Calu3 (cell line): ENCODE measurements around the gene FBXL12. TPM values are rescaled to one million over a fixed set of nuclear protein-coding genes. Genes with fewer than 3 reads are reported as not detected.

ENCODE experiments used
- Bru-seq: library from RNA; stranded (reverse); fragments of 400-500 nt; gene quantifications from one replicate; lab custom pipeline; 2021; lab: Mats Ljungman, UMichigan
- BruChase-seq, 2 experiments: library from RNA; stranded (reverse); fragments of 400-500 nt; gene quantifications; one replicate each; lab custom pipeline; 2021; lab: Mats Ljungman, UMichigan
- BruUV-seq: library from RNA; stranded (reverse); fragments of 400-500 nt; replicated peaks from 2 replicates; lab custom pipeline; 2021; lab: Mats Ljungman, UMichigan
- CTCF ChIA-PET: fragments of 300-600 bp; sonication (Branson Sonifier 250); formaldehyde crosslinking; loops from one replicate; lab custom pipeline; 2022; ENCODE audit warnings: antibody characterized with exemption; lab: Charles Lee
- DNase-seq: peaks from one replicate; pipeline ENCODE4 v3.0.0; 2022
- H3K27ac Mint-ChIP-seq: one replicate; pipeline ENCODE4 v1.8.0; 2022; ENCODE audit warnings: mixed read lengths; ENCODE audit not compliant: unreplicated experiment
- H3K27me3 Mint-ChIP-seq: one replicate; pipeline ENCODE4 v1.8.0; 2022; ENCODE audit warnings: mixed read lengths; ENCODE audit not compliant: unreplicated experiment
- H3K36me3 Mint-ChIP-seq: one replicate; pipeline ENCODE4 v1.8.0; 2022; ENCODE audit warnings: mild to moderate bottlenecking, moderate library complexity, mixed read lengths; ENCODE audit not compliant: insufficient read depth, unreplicated experiment
- H3K4me1 Mint-ChIP-seq: one replicate; pipeline ENCODE4 v1.8.0; 2022; ENCODE audit warnings: mild to moderate bottlenecking, low read depth, mixed read lengths; ENCODE audit not compliant: unreplicated experiment
- H3K4me3 Mint-ChIP-seq: one replicate; pipeline ENCODE4 v1.8.0; 2022; ENCODE audit warnings: mild to moderate bottlenecking, low read depth, moderate library complexity, mixed read lengths; ENCODE audit not compliant: unreplicated experiment
- H3K9me3 Mint-ChIP-seq: one replicate; pipeline ENCODE4 v1.8.0; 2022; ENCODE audit warnings: low read depth, mixed read lengths; ENCODE audit not compliant: unreplicated experiment
- CTCF ChIP-seq: fragments of 200-600 bp; IDR thresholded peaks from one replicate; pipeline ENCODE4 v1.8.0; 2022; ENCODE audit warnings: antibody characterized with exemption; ENCODE audit not compliant: unreplicated experiment
- intact Hi-C: fragments of 100-400 bp; cut with micrococcal nuclease; formaldehyde crosslinking; loops from one replicate; pipeline ENCODE4 v1.10.0; 2022; ENCODE audit not compliant: unreplicated experiment
- long read RNA-seq: library from polyadenylated mRNA; stranded (forward); transcript quantifications from one replicate; pipeline ENCODE4 v2.0.0, GENCODE V29; 2022
- total RNA-seq: library from RNA; stranded (reverse); gene quantifications from 2 replicates; pipeline ENCODE4 v1.2.3, GENCODE V29; 2022

The FBXL12 gene
- total RNA-seq = 20.7 and 21.4 TPM in 2 replicates
- percentile 64 among the genes with signal in this experiment for Bru-seq, nascent RNA
- percentile 58 among the genes with signal in this experiment for BruChase-seq, experiment 1, labeled RNA remaining after a 6-hour chase
- percentile 62 among the genes with signal in this experiment for BruChase-seq, experiment 2, labeled RNA remaining after a 2-hour chase
- long read RNA-seq, transcript FBXL12-201 (3 exons, 1,852 nt) = major isoform, 6 of 16 reads
- long read RNA-seq, partial matches to known transcripts = 0 of 16 reads
- long read RNA-seq, other reads (novel, unspliced or antisense) = 7 of 16 reads

GRCh38 chr19:9818734-9819595, at the start of gene FBXL12:
Gene FBXL12, minus strand, starts transcription at chr19:9819079. Its CDS starts 266 bp downstream, at chr19:9818813.
- no TSS peak for BruUV-seq
- peak within 1 kb of the TSS; percentile 80 for H3K4me3 Mint-ChIP-seq
- DNase-seq = peak; percentile 99
- no peak for TF ChIP-seq CTCF
- intact Hi-C loops = no loop called here
- no peaks in the 10 kb centered on the region for H3K9me3 Mint-ChIP-seq
- H3K27me3 Mint-ChIP-seq = no peaks in the 10 kb centered on the region
- H3K36me3 Mint-ChIP-seq = peaks cover 27% of the 10 kb centered on the region
- CTCF ChIA-PET = interaction anchor here (0.6 to 0.7 kb wide), 2 partner anchors 759 to 1300 kb away, joined by 3 to 8 read pairs; no protein-coding TSS in a partner anchor
- H3K4me1 Mint-ChIP-seq = no peaks in the 10 kb centered on the region
- H3K27ac Mint-ChIP-seq = peak within 1 kb of the TSS; percentile 79

DNA sequence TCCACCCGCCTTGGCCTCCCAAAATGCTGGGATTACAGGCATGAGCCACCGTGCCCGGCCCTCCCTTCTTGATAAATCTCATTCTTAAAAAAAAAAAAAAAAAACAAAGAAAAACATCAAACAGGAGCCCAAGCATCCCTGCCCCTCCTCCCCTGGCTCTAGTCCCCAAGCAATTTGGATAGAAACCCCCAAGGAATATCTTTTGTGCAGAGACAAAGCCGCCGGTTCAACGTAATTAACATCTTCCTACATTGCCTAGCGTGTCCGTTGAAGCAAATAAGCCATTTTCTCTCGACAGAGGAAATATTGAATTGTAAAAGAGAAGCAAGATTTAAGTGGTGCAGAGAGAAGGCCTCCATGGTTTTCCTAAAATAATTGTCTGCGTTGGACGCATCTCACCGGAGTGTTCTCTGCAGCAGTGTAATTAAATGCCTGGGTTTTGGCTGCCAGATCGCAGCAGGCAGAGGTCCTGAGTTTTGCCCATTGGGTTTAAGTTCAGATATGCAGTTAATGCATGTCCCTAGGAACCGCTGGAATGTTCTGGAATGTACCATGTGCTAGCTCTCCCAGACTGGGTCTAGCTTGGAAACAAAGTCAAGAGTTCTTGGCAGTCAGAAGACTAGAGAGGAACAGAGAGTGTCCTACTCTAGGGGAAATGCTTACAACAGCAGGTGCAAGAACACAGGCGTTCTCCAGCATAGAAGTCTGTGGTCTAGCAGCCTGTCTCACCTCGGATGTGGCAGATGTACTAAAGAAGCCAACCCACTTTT, 47.0 kb upstream of the FBXL12 start:
- no peak for TF ChIP-seq CTCF
- H3K36me3 Mint-ChIP-seq = peaks cover 3% of the 10 kb centered on the region
- intact Hi-C loops = no loop called here
- no peak overlapping the region for H3K27ac Mint-ChIP-seq
- no TSS peak for BruUV-seq
- CTCF ChIA-PET = interaction anchor here (0.7 kb wide), 1 partner anchor 93 kb away, joined by 3 read pairs; no protein-coding TSS in a partner anchor
- H3K4me1 Mint-ChIP-seq = no peaks in the 10 kb centered on the region
- DNase-seq = no peak
- no peak overlapping the region for H3K4me3 Mint-ChIP-seq
- no peaks in the 10 kb centered on the region for H3K27me3 Mint-ChIP-seq
- H3K9me3 Mint-ChIP-seq = no peaks in the 10 kb centered on the region

DNA sequence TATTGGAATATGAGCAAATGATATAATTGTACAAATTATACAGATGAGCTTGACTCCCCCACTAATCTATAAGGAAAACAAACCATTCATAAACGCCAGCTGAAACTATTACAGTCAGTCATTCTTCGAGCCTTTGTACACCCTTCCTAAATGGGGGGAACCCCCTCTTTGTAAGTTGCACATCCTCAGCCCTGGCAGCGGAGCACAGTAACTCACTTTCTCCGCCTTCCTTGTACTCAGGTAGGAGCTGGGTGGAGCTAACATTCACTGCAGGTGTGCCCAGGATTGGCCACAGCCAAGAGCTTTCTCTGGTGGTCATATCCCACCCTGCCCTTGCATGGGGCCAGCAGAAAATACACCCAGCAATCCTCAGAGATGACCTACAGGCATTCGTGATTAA, 44.9 kb upstream of the FBXL12 start:
- Mint-ChIP-seq H3K4me1 (no peaks in the 10 kb centered on the region), H3K9me3 (no peaks in the 10 kb centered on the region), H3K36me3 (peaks cover 3% of the 10 kb centered on the region), H3K27me3 (no peaks in the 10 kb centered on the region), H3K27ac (no peak overlapping the region), H3K4me3 (no peak overlapping the region)
- no peak for TF ChIP-seq CTCF
- CTCF ChIA-PET = interaction anchor here (0.6 kb wide), 1 partner anchor 15 kb away, joined by 3 read pairs; no protein-coding TSS in a partner anchor
- no TSS peak for BruUV-seq
- intact Hi-C loops = no loop called here
- no peak for DNase-seq

DNA sequence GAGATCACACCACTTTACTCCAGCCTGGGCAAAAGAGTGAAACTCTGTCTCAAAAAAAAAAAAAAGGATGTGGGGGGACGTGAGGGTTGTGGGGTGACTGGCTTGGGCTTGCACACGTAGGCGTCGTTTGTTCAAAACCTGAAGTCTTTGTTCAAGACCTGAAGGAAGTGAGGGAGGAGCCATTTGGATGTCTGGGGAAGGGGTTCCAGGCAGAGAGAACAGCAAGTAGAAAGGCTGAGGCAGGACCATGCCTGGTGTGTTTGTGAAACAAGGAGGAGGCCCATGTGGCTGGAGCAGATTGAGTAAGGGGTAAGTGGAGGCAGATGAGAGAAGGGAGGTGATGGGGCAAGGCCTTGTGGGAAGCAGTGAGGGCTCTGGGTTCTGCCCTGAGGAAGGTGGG, 44.1 kb upstream of the FBXL12 start:
- BruUV-seq = no TSS peak
- Mint-ChIP-seq H3K27ac (no peak overlapping the region), H3K4me1 (no peaks in the 10 kb centered on the region), H3K27me3 (no peaks in the 10 kb centered on the region), H3K9me3 (no peaks in the 10 kb centered on the region), H3K36me3 (peaks cover 3% of the 10 kb centered on the region), H3K4me3 (no peak overlapping the region)
- CTCF ChIA-PET = no interaction called here
- DNase-seq = no peak
- intact Hi-C loops = no loop called here
- no peak for TF ChIP-seq CTCF
